Activated T-helper 17 cell treated with anti-CD3 and anti-CD28 coated beads, Interleukin-2, amount 50 U/mL, for 72 hours (primary cell): ENCODE measurements around the gene YBX1. TPM values are rescaled to one million over a fixed set of nuclear protein-coding genes. Genes with fewer than 3 reads are reported as not detected.
"Not testable (repeated sequence)": the region's sequence is repeated elsewhere in the genome, so short reads cannot be mapped to it uniquely, and the experiment has no call there.

Experiments
- ATAC-seq: fragments of 150-1000 bp; cut with Tn5 transposase; replicated peaks from 2 replicates; pipeline ENCODE4 v1.10.0; 2021; ENCODE audit warnings: mild to moderate bottlenecking, moderate library complexity
- H3K27ac Mint-ChIP-seq: one replicate; pipeline ENCODE4 v1.8.0; 2022; ENCODE audit warnings: mixed read lengths
- H3K27me3 Mint-ChIP-seq: one replicate; pipeline ENCODE4 v1.8.0; 2022; ENCODE audit warnings: mixed read lengths
- H3K36me3 Mint-ChIP-seq: one replicate; pipeline ENCODE4 v1.8.0; 2022; ENCODE audit warnings: low read depth, mild to moderate bottlenecking, mixed read lengths
- H3K4me1 Mint-ChIP-seq: one replicate; pipeline ENCODE4 v1.8.0; 2022; ENCODE audit warnings: mixed read lengths
- H3K4me3 Mint-ChIP-seq: one replicate; pipeline ENCODE4 v1.8.0; 2022; ENCODE audit warnings: mild to moderate bottlenecking, mixed read lengths
- H3K9me3 Mint-ChIP-seq: one replicate; pipeline ENCODE4 v1.8.0; 2022; ENCODE audit warnings: mixed read lengths
- total RNA-seq, 2 donors: library from RNA; stranded (reverse); gene quantifications; one replicate each; pipeline ENCODE4 v1.2.3, GENCODE V29; 2022

The YBX1 gene
- total RNA-seq, 2 donors from 2014 or later, result 501 to 981 TPM

DNA sequence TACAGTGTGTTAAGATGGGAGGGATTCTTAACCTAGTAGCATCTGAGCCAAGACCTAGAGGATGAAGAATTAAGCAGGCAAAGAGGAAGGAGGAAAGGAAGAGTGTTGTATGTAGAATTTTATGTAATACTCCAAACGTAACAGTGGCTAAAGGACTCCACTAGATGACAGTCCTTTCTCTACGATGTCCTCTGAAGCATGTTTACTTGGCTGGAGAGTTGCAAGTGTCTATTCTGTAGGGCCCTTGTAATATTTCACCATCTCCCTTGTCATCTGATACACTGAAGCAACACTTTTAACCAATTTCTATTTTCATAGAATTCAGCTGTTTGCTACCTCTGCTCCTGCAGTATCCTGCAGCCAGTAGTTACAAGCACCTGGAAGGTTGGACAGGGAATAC is 2.2 kb upstream of the YBX1 start:
- no peaks in the 10 kb centered on the region for H3K27me3 Mint-ChIP-seq
- peak overlapping the region; percentile 93 for H3K4me3 Mint-ChIP-seq
- H3K27ac Mint-ChIP-seq, result no peak overlapping the region
- H3K36me3 Mint-ChIP-seq, result peaks cover 50% of the 10 kb centered on the region
- H3K4me1 Mint-ChIP-seq, result peaks cover 24% of the 10 kb centered on the region
- no peak for ATAC-seq
- no peaks in the 10 kb centered on the region for H3K9me3 Mint-ChIP-seq

- no peak for ATAC-seq
- peaks cover 31% of the 10 kb centered on the region for H3K4me1 Mint-ChIP-seq
- peak overlapping the region; percentile 99 for H3K27ac Mint-ChIP-seq
- H3K36me3 Mint-ChIP-seq, result peaks cover 50% of the 10 kb centered on the region
- peak overlapping the region; percentile 93 for H3K4me3 Mint-ChIP-seq
- no peaks in the 10 kb centered on the region for H3K27me3 Mint-ChIP-seq
- H3K9me3 Mint-ChIP-seq, result no peaks in the 10 kb centered on the region
Measured at GRCh38 chr1:42680921-42681683, 1.1 kb upstream of the YBX1 start.

- H3K27me3 Mint-ChIP-seq, H3K9me3 Mint-ChIP-seq: not testable (repeated sequence)
- H3K4me3 Mint-ChIP-seq, result peak overlapping the region; percentile 93
- H3K27ac Mint-ChIP-seq, result peak overlapping the region; percentile 99
- ATAC-seq, result peak; percentile 34
- peaks cover 53% of the 10 kb centered on the region for H3K36me3 Mint-ChIP-seq
- H3K4me1 Mint-ChIP-seq, result peaks cover 39% of the 10 kb centered on the region
Measured at GRCh38 chr1:42682484-42682738, 193 bp downstream of the YBX1 start.

DNA sequence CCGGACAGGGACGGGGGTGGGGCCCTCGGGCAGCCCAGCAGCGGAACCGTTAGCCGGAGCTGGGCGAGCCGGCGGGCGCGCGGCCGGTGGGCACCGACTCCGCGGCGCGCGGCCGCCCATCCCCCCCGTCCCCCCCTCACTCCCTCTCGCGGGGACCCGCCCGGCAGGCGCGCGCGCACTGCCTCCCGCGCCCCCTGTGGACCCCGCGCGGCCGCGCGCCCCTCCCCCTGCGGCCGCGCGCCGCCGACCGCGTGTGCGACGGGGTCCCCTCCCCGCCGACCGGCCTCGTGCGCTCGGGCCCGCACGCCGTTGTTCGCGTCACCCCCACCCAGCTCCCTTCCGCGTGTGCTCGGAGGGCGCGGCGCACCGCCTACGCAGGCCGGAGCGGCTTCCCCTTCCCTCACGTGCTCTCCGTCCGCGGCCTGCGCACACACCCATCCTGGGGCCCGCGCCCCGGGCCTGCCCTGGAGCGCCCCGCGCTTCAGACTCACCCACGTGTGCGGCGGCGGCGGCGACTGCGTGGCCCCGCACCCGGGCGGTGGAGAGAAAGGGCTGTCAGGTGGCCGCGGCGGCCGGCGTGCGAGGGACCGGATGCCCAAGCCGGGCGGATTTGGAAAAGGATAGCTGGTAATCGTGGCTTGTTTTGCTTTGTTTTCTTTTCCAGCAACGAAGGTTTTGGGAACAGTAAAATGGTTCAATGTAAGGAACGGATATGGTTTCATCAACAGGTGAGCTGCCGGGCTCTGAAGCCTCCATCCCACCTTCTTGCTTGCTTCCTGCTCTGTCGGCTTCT is 717 bp downstream of the YBX1 start:
- H3K9me3 Mint-ChIP-seq, result no peaks in the 10 kb centered on the region
- H3K4me3 Mint-ChIP-seq, result peak overlapping the region; percentile 93
- ATAC-seq, result peak; percentile 19
- H3K27ac Mint-ChIP-seq, result peak overlapping the region; percentile 99
- H3K4me1 Mint-ChIP-seq, result peaks cover 44% of the 10 kb centered on the region
- H3K27me3 Mint-ChIP-seq, result no peaks in the 10 kb centered on the region
- peaks cover 59% of the 10 kb centered on the region for H3K36me3 Mint-ChIP-seq

- no peaks in the 10 kb centered on the region for H3K9me3 Mint-ChIP-seq
- peaks cover 54% of the 10 kb centered on the region for H3K4me1 Mint-ChIP-seq
- H3K27me3 Mint-ChIP-seq, result no peaks in the 10 kb centered on the region
- peak overlapping the region; percentile 93 for H3K27ac Mint-ChIP-seq
- no peak for ATAC-seq
- H3K36me3 Mint-ChIP-seq, result peaks cover 71% of the 10 kb centered on the region
- peak overlapping the region; percentile 89 for H3K4me3 Mint-ChIP-seq
Measured at GRCh38 chr1:42684139-42684538, 1.9 kb downstream of the YBX1 start.

DNA sequence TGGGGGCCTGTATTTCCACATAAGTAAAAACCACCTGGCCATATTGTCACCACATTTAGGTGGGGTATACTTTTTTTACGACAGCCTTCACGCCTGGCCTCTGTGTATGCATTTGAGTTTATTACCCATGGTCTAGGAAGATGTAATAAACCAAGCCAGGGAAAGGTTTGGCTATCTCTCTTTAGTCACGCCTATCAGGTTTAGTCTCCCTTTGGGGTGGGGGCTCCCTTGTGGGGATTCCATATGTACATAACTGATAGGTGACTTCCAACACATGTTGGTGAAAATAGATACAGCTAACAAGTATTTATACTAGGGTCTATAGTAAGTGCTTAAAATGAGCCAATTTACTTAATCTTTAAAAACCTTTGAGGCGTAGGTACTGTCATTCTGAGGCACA is 4.2 kb downstream of the YBX1 start:
- Mint-ChIP-seq H3K36me3 (peaks cover 94% of the 10 kb centered on the region), H3K4me1 (peaks cover 62% of the 10 kb centered on the region), H3K27me3 (no peaks in the 10 kb centered on the region), H3K9me3 (no peaks in the 10 kb centered on the region), H3K4me3 (peak overlapping the region; percentile 89), H3K27ac (peak overlapping the region; percentile 93)
- ATAC-seq, result no peak

DNA sequence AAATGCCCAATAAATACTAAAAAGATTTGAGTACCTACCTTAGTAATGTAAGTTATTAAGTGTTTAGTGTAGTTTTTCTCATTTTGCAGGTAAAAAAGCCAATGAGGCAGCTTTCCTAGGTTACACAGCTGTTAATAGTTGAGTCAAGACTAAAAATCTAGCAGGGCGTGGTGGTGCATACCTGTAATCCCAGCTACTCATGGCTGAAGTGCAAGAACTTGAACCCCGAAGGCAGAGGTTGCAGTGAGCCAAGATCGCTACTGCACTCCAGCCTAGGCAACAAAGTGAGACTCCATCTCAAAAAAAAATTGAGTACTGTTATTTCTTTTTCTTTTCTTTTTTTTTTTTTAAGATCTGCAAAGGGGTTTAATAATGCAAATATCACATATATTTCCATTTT is 7.7 kb downstream of the YBX1 start:
- H3K36me3 Mint-ChIP-seq, result peaks cover 100% of the 10 kb centered on the region
- H3K27me3 Mint-ChIP-seq, result no peaks in the 10 kb centered on the region
- H3K27ac Mint-ChIP-seq, result peak overlapping the region; percentile 68
- H3K9me3 Mint-ChIP-seq, result no peaks in the 10 kb centered on the region
- H3K4me1 Mint-ChIP-seq, result peaks cover 71% of the 10 kb centered on the region
- no peak for ATAC-seq
- peak overlapping the region; percentile 89 for H3K4me3 Mint-ChIP-seq

GRCh38 chr1:42690477-42691156 is 8.4 kb downstream of the YBX1 start:
- H3K4me1 Mint-ChIP-seq, result peaks cover 69% of the 10 kb centered on the region
- H3K36me3 Mint-ChIP-seq, result peaks cover 100% of the 10 kb centered on the region
- H3K27ac Mint-ChIP-seq, result no peak overlapping the region
- peak overlapping the region; percentile 89 for H3K4me3 Mint-ChIP-seq
- peak; percentile 94 for ATAC-seq
- no peaks in the 10 kb centered on the region for H3K9me3 Mint-ChIP-seq
- no peaks in the 10 kb centered on the region for H3K27me3 Mint-ChIP-seq

- peak; percentile 55 for ATAC-seq
Measured at GRCh38 chr1:42691157-42691498, 8.9 kb downstream of the YBX1 start.

DNA sequence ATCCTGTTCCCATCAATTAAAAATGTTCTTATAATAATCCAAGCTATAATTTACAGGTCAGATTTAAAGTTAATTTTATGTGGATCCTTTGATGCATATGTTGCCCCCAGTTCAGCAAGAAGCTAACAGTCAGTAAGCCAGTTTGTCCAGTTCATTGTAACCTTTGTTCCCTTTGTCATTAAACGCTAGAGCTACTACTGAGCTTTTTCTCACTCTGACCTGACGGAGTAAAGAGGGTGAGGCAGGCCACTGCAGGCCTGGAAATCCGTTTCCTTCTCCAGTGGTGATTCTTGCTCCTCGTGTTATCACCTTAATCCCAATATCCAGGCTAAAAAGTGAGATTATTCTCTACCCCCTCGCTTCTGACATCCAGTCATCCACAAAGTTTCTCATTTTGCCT is 10.2 kb downstream of the YBX1 start:
- Mint-ChIP-seq H3K36me3 (peaks cover 100% of the 10 kb centered on the region), H3K27ac (peak overlapping the region; percentile 62), H3K9me3 (no peaks in the 10 kb centered on the region), H3K27me3 (no peaks in the 10 kb centered on the region), H3K4me3 (peak overlapping the region; percentile 89), H3K4me1 (peaks cover 64% of the 10 kb centered on the region)
- no peak for ATAC-seq

More at GRCh38 chr1:42691157-42691498, 8.9 kb downstream of the YBX1 start:
- peaks cover 100% of the 10 kb centered on the region for H3K36me3 Mint-ChIP-seq
- peaks cover 71% of the 10 kb centered on the region for H3K4me1 Mint-ChIP-seq
- no peak overlapping the region for H3K27ac Mint-ChIP-seq
- H3K4me3 Mint-ChIP-seq, result peak overlapping the region; percentile 89
- no peaks in the 10 kb centered on the region for H3K9me3 Mint-ChIP-seq
- no peaks in the 10 kb centered on the region for H3K27me3 Mint-ChIP-seq

DNA sequence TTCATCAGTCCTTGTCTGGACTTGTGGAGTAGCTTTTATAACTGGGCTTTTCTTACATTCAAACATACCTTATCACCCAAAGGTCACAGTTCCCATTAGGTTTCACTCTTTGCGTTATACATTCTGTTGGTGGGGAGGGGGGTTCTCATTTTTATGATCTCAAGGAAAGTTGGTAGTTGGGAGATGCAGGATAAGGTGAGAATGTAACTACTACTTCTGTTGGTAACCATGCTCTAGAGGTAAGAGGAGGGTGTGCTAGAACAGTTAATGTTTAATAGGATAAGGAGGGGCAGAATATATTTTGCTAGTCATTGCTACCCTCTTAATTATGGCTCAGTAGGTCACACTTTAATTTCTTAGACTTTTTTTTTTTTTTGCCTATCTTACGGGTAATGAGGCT is 10.7 kb downstream of the YBX1 start:
- peak overlapping the region; percentile 62 for H3K27ac Mint-ChIP-seq
- peaks cover 59% of the 10 kb centered on the region for H3K4me1 Mint-ChIP-seq
- ATAC-seq, result no peak
- peaks cover 100% of the 10 kb centered on the region for H3K36me3 Mint-ChIP-seq
- peak overlapping the region; percentile 89 for H3K4me3 Mint-ChIP-seq
- H3K9me3 Mint-ChIP-seq, result no peaks in the 10 kb centered on the region
- no peaks in the 10 kb centered on the region for H3K27me3 Mint-ChIP-seq

DNA sequence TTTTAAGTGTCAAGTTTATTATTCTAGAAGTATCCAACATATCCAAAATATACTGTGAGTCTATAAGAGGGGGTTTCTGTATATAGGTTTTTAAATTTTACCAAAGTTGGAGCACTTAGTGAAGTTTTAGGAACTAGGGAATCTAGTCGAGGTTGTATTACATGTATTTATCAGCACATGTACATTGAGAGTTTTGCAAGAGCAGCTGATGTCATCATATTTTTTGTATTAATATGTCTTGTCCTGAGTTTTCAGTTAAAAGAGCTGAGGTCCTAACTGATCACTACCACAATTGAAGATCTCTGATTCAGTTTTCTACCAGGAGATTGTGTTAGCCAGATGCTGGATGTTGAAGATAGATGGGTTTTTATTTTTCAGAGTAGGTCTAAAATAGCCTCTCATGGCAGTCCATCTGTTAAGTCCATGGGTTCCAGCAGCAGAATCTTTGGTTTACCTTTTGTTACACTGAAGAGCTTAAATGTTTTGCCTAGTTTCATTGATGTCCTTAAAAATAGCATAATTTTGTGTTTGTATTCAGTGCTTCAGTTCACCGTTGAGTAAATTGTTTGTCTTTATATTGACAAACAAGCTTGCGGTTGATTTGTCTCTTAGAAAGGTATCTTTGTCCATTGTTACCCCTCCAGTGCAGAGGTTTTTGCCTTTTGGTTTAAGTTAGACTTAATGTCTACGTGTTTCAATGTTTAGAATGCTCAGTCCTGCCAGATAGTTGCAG is 16.0 kb downstream of the YBX1 start:
- no peak for ATAC-seq
- peaks cover 22% of the 10 kb centered on the region for H3K4me1 Mint-ChIP-seq
- peak overlapping the region; percentile 14 for H3K27ac Mint-ChIP-seq

DNA sequence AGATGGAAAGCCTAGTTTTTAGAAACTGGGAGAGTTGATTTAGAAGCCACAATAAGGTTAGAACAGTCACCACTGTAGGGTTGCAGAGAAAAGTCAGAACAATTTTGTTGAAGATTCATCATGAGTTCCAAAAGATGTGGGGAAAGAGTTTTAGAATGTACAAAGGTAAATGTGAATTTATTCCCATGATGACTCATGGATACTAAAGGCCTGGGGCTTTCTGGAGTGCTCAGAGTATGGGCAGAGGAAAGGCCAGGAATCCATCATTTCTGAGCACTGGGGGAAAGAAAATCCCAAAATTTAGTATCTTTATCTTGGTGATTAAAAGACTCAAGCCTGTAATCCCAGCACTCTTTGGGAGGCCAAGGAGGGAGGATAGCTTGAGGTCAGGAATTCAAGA is 17.8 kb downstream of the YBX1 start:
- Mint-ChIP-seq H3K27ac (peak overlapping the region; percentile 14), H3K4me3 (no peak overlapping the region)

More for the DNA sequence above, 16.0 kb downstream of the YBX1 start:
- Mint-ChIP-seq H3K4me3 (no peak overlapping the region), H3K27me3 (no peaks in the 10 kb centered on the region), H3K36me3 (peaks cover 100% of the 10 kb centered on the region), H3K9me3 (no peaks in the 10 kb centered on the region)

DNA sequence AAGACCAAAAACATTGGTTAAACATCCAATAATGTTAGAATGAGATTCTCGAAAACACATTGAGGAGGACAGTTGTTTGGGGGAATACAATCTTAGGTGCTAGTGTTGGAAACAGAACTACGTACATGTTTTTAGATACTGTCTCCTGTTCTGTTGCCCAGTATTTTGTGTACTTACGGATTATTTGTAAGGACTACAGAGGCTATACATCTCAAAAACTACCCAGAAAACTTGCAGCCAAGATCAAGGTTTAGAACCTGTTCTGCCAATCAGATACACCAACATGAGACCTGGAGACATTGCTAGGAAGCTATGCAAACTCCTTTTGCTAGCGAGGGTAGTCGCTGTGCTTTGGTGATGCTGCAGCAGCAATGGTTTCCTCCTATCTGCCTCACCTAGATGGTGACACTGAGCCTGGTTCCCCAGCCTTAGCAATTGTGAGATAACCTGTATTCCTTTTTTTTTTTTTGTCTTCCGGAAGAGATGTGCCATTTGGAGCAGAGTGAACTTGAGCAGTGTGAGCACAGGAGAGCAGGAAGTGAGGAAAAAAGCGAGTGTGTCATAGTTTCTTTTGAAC is 21.8 kb downstream of the YBX1 start:
- Mint-ChIP-seq H3K27ac (no peak overlapping the region), H3K4me1 (peaks cover 8% of the 10 kb centered on the region), H3K27me3 (no peaks in the 10 kb centered on the region), H3K9me3 (no peaks in the 10 kb centered on the region), H3K36me3 (peaks cover 98% of the 10 kb centered on the region), H3K4me3 (no peak overlapping the region)
- ATAC-seq, result no peak

More for the DNA sequence above, 17.8 kb downstream of the YBX1 start:
- Mint-ChIP-seq H3K27me3 (no peaks in the 10 kb centered on the region), H3K4me1 (peaks cover 17% of the 10 kb centered on the region), H3K9me3 (no peaks in the 10 kb centered on the region), H3K36me3 (peaks cover 100% of the 10 kb centered on the region)
- ATAC-seq, result no peak
